Esophagus (tissue), 2 donors: ENCODE data around the gene NPFFR1. TPM values are rescaled to one million over a fixed set of nuclear protein-coding genes. Genes with fewer than 3 reads are reported as not detected.
"Not testable (repeated sequence)": the region's sequence is repeated elsewhere in the genome, so short reads cannot be mapped to it uniquely, and the experiment has no call there.

ENCODE experiments used
- H3K27ac ChIP-seq, 2 donors: one replicate each; pipeline ENCODE4 v1.5.1; 2013; ENCODE audit warnings: low read depth in 2 of 2, mild to moderate bottlenecking in 2 of 2, inconsistent platforms in 1 of 2, low read length in 1 of 2, moderate library complexity in 1 of 2
- H3K27me3 ChIP-seq, 2 donors: one replicate each; pipeline ENCODE4 v1.6.1; 2013; ENCODE audit warnings: low read length in 2 of 2, control low read depth in 1 of 2, mild to moderate bottlenecking in 1 of 2; ENCODE audit not compliant: insufficient read depth in 2 of 2, control insufficient read depth in 1 of 2
- H3K36me3 ChIP-seq, 2 donors: one replicate each; pipeline ENCODE4 v1.6.1; 2013; ENCODE audit warnings: low read length in 1 of 2; ENCODE audit not compliant: control insufficient read depth in 2 of 2, insufficient read depth in 2 of 2
- H3K4me1 ChIP-seq, 2 donors: one replicate each; pipeline ENCODE4 v1.6.1; 2013; ENCODE audit warnings: low read length in 1 of 2; ENCODE audit not compliant: control insufficient read depth in 2 of 2, insufficient read depth in 2 of 2
- H3K4me3 ChIP-seq, 2 donors: one replicate each; pipeline ENCODE4 v1.5.1; 2013; ENCODE audit warnings: low read length in 2 of 2, mild to moderate bottlenecking in 2 of 2, low read depth in 1 of 2, moderate library complexity in 1 of 2
- H3K9me3 ChIP-seq, 2 donors: one replicate each; pipeline ENCODE4 v1.6.1; 2013; ENCODE audit warnings: mild to moderate bottlenecking in 2 of 2, low read depth in 1 of 2, low read length in 1 of 2, moderate library complexity in 1 of 2; ENCODE audit not compliant: control insufficient read depth in 2 of 2, insufficient read depth in 1 of 2
- WGBS, 2 donors: extraction: QIAGEN DNeasy Blood & Tissue Kit; methylation state at CpG; one replicate each; pipeline ENCODE4 v1.1.7; 2013; 5-methylcytosine and 5-hydroxymethylcytosine counted together
- polyA plus RNA-seq, 2 donors: library from polyadenylated mRNA; stranded (reverse); fragments of 200-250 nt; gene quantifications; one replicate each; pipeline ENCODE4 v1.2.3, GENCODE V29; 2013
- donor health status: healthy with polysubstance abuse.
- donor health status: Bipolar disorder and iron deficiency.

The NPFFR1 gene
- polyA plus RNA-seq, 2 donors, result 0.01 to 0.02 TPM

- H3K27me3 ChIP-seq, result no peaks in the 10 kb centered on the region
- peak overlapping the region in 1 of 2 donors; percentile 44 for H3K4me3 ChIP-seq
- H3K9me3 ChIP-seq, result no peaks in the 10 kb centered on the region
- H3K36me3 ChIP-seq, result no peaks in the 10 kb centered on the region
- H3K27ac ChIP-seq, result peak overlapping the region; percentile 40 to 87
- no peaks in the 10 kb centered on the region for H3K4me1 ChIP-seq
- WGBS, 2 donors, result 16 to 21% methylated on average over 8 of the region's 8 CpGs
These were observed 49.9 kb downstream of the NPFFR1 start for GRCh38 chr10:70233939-70234300.

DNA sequence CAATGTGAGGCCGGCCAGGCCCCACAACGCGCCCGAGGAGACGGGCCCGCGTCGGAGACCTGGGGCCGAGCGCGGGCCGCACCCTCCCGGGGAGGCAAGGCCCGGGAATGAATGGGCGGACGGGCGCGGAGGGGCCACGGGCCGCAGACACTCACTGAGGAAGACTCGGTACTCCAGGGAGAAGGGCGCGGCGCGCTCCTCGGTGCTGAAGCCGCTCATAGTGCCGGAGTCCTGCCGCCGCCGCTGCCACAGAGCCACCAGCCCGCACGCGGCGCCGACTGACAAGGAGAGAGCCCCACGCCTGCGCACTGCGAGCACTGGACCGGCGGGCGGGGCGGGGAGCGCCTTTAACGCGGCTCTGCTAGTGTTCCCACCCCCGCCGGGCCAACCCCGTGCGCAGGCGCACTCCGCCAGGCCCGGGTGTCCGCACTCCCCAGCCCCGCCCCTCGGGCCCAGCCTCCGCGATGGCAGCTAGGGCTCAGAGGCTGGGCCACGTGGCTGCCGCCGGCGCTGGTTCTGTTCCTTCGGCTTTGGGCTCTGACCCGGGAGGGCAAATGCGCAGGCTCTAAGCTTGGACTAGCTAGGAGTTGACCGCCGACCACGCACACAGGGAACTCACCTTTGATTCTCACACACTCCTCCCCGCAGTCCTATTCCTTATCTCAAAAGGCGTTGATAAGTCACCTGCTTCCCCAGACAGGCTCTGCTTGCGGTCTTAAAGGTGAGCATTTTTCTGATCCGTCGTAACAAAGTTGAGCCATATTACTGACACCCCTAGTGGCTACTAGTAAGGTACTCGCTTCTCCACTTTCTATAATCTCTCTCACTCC, 50.5 kb downstream of the NPFFR1 start, which contains the start of gene PPA1:
TSS of gene PPA1 (minus strand) at position 321 of the 830 bp plus-strand sequence. CDS start at position 219, 102 bp downstream.
- peak within 1 kb of the TSS; percentile 88 to 95 for H3K4me3 ChIP-seq
- WGBS, 2 donors, result 0% methylated on average over 64 to 74 of the region's 74 CpGs
- H3K4me1 ChIP-seq, result no peaks in the 10 kb centered on the region
- no peaks in the 10 kb centered on the region for H3K9me3 ChIP-seq
- no peaks in the 10 kb centered on the region for H3K36me3 ChIP-seq
- H3K27ac ChIP-seq, result peak within 1 kb of the TSS; percentile 79 to 87
- no peaks in the 10 kb centered on the region for H3K27me3 ChIP-seq

DNA sequence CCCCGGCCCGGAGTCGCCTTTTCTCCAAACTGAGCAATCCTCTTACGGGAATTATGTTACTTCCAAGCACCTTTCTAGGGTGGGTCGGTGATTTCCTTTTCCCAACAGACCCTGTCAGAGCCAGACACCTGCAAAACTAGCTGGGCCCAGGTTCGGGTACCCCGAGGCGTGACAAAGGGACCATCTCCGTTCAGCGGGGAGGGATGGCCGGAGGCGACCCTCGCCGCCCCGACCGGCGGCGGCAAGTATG, 51.0 kb downstream of the NPFFR1 start:
- no peaks in the 10 kb centered on the region for H3K36me3 ChIP-seq
- no peaks in the 10 kb centered on the region for H3K9me3 ChIP-seq
- H3K4me1 ChIP-seq, result no peaks in the 10 kb centered on the region
- H3K27ac ChIP-seq, result peak overlapping the region; percentile 79 to 87
- H3K27me3 ChIP-seq, result no peaks in the 10 kb centered on the region
- WGBS, 2 donors, result 0% methylated on average over 17 to 18 of the region's 18 CpGs
- H3K4me3 ChIP-seq, result peak overlapping the region; percentile 88 to 95

DNA sequence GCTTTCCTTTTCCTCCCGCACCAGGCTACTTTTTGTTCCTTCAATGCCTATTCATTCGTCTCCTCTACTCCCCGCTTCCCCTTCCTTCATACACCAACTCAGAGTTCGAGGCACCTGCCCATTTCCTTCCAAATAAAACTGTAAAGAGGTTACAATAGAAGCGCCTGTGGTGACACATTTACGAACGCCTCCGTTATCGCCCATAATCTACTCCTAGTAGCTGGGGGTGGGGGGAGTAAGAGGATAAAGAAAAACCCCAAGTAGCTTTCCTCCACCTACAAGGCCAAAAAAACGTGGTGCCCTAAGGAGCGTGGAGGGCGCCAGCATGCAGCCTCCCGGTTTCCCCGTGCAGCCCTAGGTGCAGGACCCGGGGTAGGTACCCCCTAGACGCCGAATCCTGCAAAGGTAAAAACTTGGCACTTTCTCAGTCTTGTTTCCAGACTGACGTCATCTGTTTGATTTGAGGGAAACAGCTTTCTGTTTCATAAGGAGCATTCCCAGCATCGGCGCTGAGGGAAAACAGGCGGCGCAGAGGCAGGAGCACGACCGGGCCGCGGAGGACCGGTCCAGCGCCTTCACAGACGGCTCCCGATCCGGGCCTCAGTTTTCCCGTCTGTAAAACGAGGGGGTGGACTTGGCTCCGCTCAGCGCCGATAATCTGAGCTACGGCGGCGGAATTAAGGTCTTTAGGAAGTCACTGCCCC, 51.5 kb downstream of the NPFFR1 start:
- H3K9me3 ChIP-seq, result no peaks in the 10 kb centered on the region
- 3 to 4% methylated on average over 39 of the region's 39 CpGs for WGBS, 2 donors
- H3K4me1 ChIP-seq, result peaks cover 0 to under 1% of the 10 kb centered on the region in 2 donors

DNA sequence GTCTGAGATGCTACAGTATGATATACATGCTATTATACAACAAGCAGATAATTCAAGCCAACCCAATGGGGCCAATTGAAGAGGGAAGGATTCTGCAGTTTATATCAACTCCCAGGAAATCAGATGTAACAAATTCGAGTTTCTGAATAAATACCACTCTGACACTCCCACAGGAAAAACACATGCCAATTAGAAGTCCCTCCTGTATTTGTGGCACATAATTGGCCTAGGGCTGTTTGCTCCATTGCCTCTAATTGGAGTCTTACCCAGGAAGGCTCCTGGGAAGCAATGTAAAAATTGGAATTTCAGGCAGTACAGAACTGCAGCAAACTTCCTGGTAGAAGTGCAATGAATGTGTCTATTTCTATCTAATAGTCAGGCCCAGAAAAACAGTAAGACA, 55.3 kb downstream of the NPFFR1 start:
- H3K9me3 ChIP-seq, result no peaks in the 10 kb centered on the region
- H3K27me3 ChIP-seq, result no peaks in the 10 kb centered on the region
- H3K4me3 ChIP-seq, result no peak overlapping the region
- peaks cover 2% of the 10 kb centered on the region in 2 donors for H3K36me3 ChIP-seq
- WGBS, 2 donors, result 35 to 39% methylated on average over 1 of the region's 1 CpG
- peak overlapping the region; percentile 7 to 69 for H3K27ac ChIP-seq
- peaks cover 0 to 3% of the 10 kb centered on the region in 2 donors for H3K4me1 ChIP-seq

More for the DNA sequence above, 51.5 kb downstream of the NPFFR1 start:
- H3K36me3 ChIP-seq, result no peaks in the 10 kb centered on the region
- H3K27ac ChIP-seq, result peak overlapping the region; percentile 79 to 87
- H3K4me3 ChIP-seq, result peak overlapping the region; percentile 88 to 95
- no peaks in the 10 kb centered on the region for H3K27me3 ChIP-seq

GRCh38 chr10:70227548-70228320, 56.1 kb downstream of the NPFFR1 start:
- H3K27me3 ChIP-seq, result no peaks in the 10 kb centered on the region
- H3K4me1 ChIP-seq, result peaks cover 0 to 3% of the 10 kb centered on the region in 2 donors
- H3K4me3 ChIP-seq, result no peak overlapping the region
- 47 to 49% methylated on average over 3 of the region's 3 CpGs for WGBS, 2 donors
- H3K9me3 ChIP-seq, result no peaks in the 10 kb centered on the region
- H3K27ac ChIP-seq, result peak overlapping the region; percentile 11 to 69
- peaks cover 2% of the 10 kb centered on the region in 2 donors for H3K36me3 ChIP-seq

DNA sequence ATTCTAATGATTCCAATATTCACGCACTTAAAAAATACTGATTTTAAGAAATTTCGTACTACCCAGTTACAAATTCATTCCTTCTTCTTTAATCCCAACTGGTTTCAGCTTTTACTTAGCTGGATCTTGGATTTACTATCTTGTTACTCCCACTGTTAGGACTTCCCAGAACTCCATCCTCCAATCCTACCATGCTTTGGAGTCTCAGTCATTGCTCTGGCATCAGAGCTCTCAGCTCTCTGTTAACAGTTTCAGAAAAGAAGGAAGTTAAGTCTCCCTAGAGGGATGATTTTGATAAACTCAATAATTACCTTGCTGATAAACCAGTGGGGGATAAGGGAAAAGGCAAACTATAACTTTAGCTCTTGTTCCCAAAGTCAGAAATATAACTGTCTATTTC, 60.1 kb downstream of the NPFFR1 start:
- no peak overlapping the region for H3K4me3 ChIP-seq
- H3K27me3 ChIP-seq, result no peaks in the 10 kb centered on the region
- H3K4me1 ChIP-seq, result peaks cover 0 to 3% of the 10 kb centered on the region in 2 donors
- peaks cover 2% of the 10 kb centered on the region in 2 donors for H3K36me3 ChIP-seq
- no peaks in the 10 kb centered on the region for H3K9me3 ChIP-seq
- 95 to 100% methylated on average over 2 of the region's 2 CpGs for WGBS, 2 donors
- no peak overlapping the region for H3K27ac ChIP-seq

DNA sequence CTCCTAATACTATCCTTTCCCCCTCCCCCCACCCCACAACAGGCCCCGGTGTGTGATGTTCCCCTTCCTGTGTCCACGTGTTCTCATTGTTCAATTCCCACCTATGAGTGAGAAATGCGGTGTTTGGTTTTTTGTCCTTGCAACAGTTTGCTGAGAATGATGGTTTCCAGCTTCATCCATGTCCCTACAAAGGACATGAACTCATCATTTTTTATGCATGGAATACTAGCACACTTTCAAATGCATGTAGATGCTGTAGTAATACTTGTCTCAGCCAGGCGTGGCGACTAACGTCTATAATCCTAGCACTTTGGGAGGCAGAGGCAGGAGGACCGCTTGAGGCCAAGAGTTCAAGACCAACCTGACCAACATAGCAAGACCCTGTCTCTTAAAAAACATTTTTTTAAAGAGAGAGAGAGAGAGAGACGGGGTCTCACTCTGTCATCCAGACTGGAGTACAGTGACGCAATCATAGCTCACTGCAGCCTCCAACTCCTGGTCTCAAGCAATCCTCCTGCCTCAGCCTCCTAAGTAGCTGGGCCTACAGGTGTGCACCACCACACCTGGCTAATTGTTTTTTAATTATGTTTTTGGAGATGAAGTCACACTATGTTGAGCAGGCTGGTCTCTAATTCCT, 60.9 kb downstream of the NPFFR1 start:
- H3K36me3 ChIP-seq, H3K27me3 ChIP-seq, H3K4me1 ChIP-seq, H3K27ac ChIP-seq, H3K4me3 ChIP-seq, H3K9me3 ChIP-seq: not testable (repeated sequence)
- WGBS, 2 donors, result 69 to 72% methylated on average over 9 of the region's 9 CpGs

- 69 to 70% methylated on average over 3 of the region's 3 CpGs for WGBS, 2 donors
- H3K4me1 ChIP-seq, result peaks cover 0 to 3% of the 10 kb centered on the region in 2 donors
- H3K36me3 ChIP-seq, result peaks cover 2% of the 10 kb centered on the region in 2 donors
- H3K9me3 ChIP-seq, result no peaks in the 10 kb centered on the region
- no peak overlapping the region for H3K27ac ChIP-seq
- H3K27me3 ChIP-seq, result no peaks in the 10 kb centered on the region
- H3K4me3 ChIP-seq, result no peak overlapping the region
These were observed 61.4 kb downstream of the NPFFR1 start for GRCh38 chr10:70222340-70222794.
